ENCODE measurements around the gene GABBR2. TPM values are rescaled to one million over a fixed set of nuclear protein-coding genes. Genes with fewer than 3 reads are reported as not detected.
"Not testable (repeated sequence)": the region's sequence is repeated elsewhere in the genome, so short reads cannot be mapped to it uniquely, and the experiment has no call there.

Gene GABBR2
- total RNA-seq, 1 donor from 2014 or later: not detected

GRCh38 chr9:98504298-98505282 lies 204.1 kb downstream of the GABBR2 start:
- ATAC-seq: no peak

- ATAC-seq: no peak
Observed at GRCh38 chr9:98503867-98504266, 204.9 kb downstream of the GABBR2 start.

GRCh38 chr9:98502976-98503325 lies 205.8 kb downstream of the GABBR2 start:
- no peak for ATAC-seq

GRCh38 chr9:98502311-98502975 lies 206.3 kb downstream of the GABBR2 start:
- no peak for ATAC-seq

GRCh38 chr9:98501819-98502218 lies 206.9 kb downstream of the GABBR2 start:
- no peak for ATAC-seq

- not testable (repeated sequence) for ATAC-seq
Observed at GRCh38 chr9:98501259-98501658, 207.5 kb downstream of the GABBR2 start.

- no peak for ATAC-seq
Observed at GRCh38 chr9:98500337-98500919, 208.3 kb downstream of the GABBR2 start.

- ATAC-seq: no peak
Observed at GRCh38 chr9:98495530-98495929, 213.2 kb downstream of the GABBR2 start.

GRCh38 chr9:98494852-98495251 lies 213.9 kb downstream of the GABBR2 start:
- ATAC-seq: no peak

- no peak for ATAC-seq
Observed at GRCh38 chr9:98491828-98492227, 216.9 kb downstream of the GABBR2 start.

GRCh38 chr9:98491231-98491651 lies 217.5 kb downstream of the GABBR2 start:
- ATAC-seq: no peak

GRCh38 chr9:98488571-98489312 lies 220.0 kb downstream of the GABBR2 start:
- no peak for ATAC-seq

- no peak for ATAC-seq
Observed at GRCh38 chr9:98485706-98486105, 223.0 kb downstream of the GABBR2 start.

GRCh38 chr9:98484162-98484561 lies 224.6 kb downstream of the GABBR2 start:
- ATAC-seq: no peak

GRCh38 chr9:98482226-98482625 lies 226.5 kb downstream of the GABBR2 start:
- ATAC-seq: no peak

- ATAC-seq: no peak
Observed at GRCh38 chr9:98481676-98482075, 227.1 kb downstream of the GABBR2 start.

- peak; percentile 61 for ATAC-seq
Observed at GRCh38 chr9:98479967-98480847, 228.5 kb downstream of the GABBR2 start.

- ATAC-seq: no peak
Observed at GRCh38 chr9:98479449-98479848, 229.3 kb downstream of the GABBR2 start.

- no peak for ATAC-seq
Observed at GRCh38 chr9:98477884-98478283, 230.9 kb downstream of the GABBR2 start.

- ATAC-seq: no peak
Observed at GRCh38 chr9:98472216-98472615, 236.5 kb downstream of the GABBR2 start.

- ATAC-seq: no peak
Observed at GRCh38 chr9:98471185-98471584, 237.6 kb downstream of the GABBR2 start.
